IMR-90 (cell line): Measurements from ENCODE around the gene TRMT1L. TPM values are rescaled to one million over a fixed set of nuclear protein-coding genes. Genes with fewer than 3 reads are reported as not detected.

Experiments
- ATAC-seq: fragments of 200-7000 bp; cut with Tn5 transposase; 2 replicates; pipeline ENCODE4 v1.9.1; 2020; ENCODE audit warnings: low read depth, mild to moderate bottlenecking, moderate library complexity
- BruUV-seq: library from RNA; stranded (reverse); fragments of 400-500 nt; replicated peaks from 2 replicates; lab custom pipeline; 2021; lab: Mats Ljungman, UMichigan
- CTCF ChIA-PET: fragments of 300-600 bp; formaldehyde crosslinking; extraction: SDS; loops from one replicate; lab custom pipeline; 2021; ENCODE audit warnings: antibody characterized with exemption; lab: Yijun Ruan, JAX
- POLR2A ChIA-PET: fragments of 300-600 bp; sonication (Branson Sonifier 250); formaldehyde crosslinking; loops from one replicate; lab custom pipeline; 2022; ENCODE audit warnings: antibody characterized with exemption; ENCODE audit not compliant: unreplicated experiment; lab: Charles Lee
- DNase-seq: peaks from one replicate; pipeline ENCODE4 v3.0.0; 2013
- H2AFZ ChIP-seq: replicated peaks from 2 replicates; pipeline ENCODE3; 2013; ENCODE audit warnings: low read length, mild to moderate bottlenecking; ENCODE audit not compliant: poor library complexity
- H2AK5ac ChIP-seq: 2 replicates; pipeline ENCODE4 v1.6.1; 2013; ENCODE audit warnings: low read depth, low read length, inconsistent platforms
- H2AK9ac ChIP-seq: replicated peaks from 2 replicates; pipeline ENCODE3; 2013; ENCODE audit warnings: mild to moderate bottlenecking, low read depth, low read length, moderate library complexity; ENCODE audit not compliant: poor library complexity
- H2BK120ac ChIP-seq: 2 replicates; pipeline ENCODE4 v1.6.1; 2013; ENCODE audit warnings: low read depth, low read length, inconsistent platforms
- H2BK15ac ChIP-seq: 3 replicates; pipeline ENCODE4 v1.6.1; 2013; ENCODE audit warnings: low read depth, low read length, inconsistent platforms
- H2BK20ac ChIP-seq: 2 replicates; pipeline ENCODE4 v1.6.1; 2013; ENCODE audit warnings: low read depth, mild to moderate bottlenecking, inconsistent platforms, low read length, moderate library complexity
- H2BK5ac ChIP-seq: 2 replicates; pipeline ENCODE4 v1.6.1; 2013; ENCODE audit warnings: mild to moderate bottlenecking, low read depth, low read length, inconsistent platforms; ENCODE audit not compliant: poor library complexity, severe bottlenecking
- H3K14ac ChIP-seq: replicated peaks from 2 replicates; pipeline ENCODE4 v1.6.1; 2013; ENCODE audit warnings: low read depth, low read length, inconsistent platforms
- H3K18ac ChIP-seq: 2 replicates; pipeline ENCODE4 v1.6.1; 2013; ENCODE audit warnings: low read depth, low read length, control low read depth
- H3K23ac ChIP-seq: 2 replicates; pipeline ENCODE4 v1.6.1; 2013; ENCODE audit warnings: low read depth, low read length, inconsistent platforms
- H3K27ac ChIP-seq: 2 replicates; pipeline ENCODE4 v1.5.1; 2013; ENCODE audit warnings: mild to moderate bottlenecking, control low read depth, low read length; ENCODE audit not compliant: insufficient read depth
- H3K27me3 ChIP-seq: 2 replicates; pipeline ENCODE4 v1.6.1; 2013; ENCODE audit warnings: low read length; ENCODE audit not compliant: control insufficient read depth, insufficient read depth
- H3K36me3 ChIP-seq: 2 replicates; pipeline ENCODE4 v1.6.1; 2013; ENCODE audit warnings: low read length, mixed read lengths; ENCODE audit not compliant: control insufficient read depth, insufficient read depth
- H3K4ac ChIP-seq: 2 replicates; pipeline ENCODE4 v1.6.1; 2013; ENCODE audit warnings: low read depth, low read length, inconsistent platforms
- H3K4me1 ChIP-seq: 2 replicates; pipeline ENCODE4 v1.6.1; 2013; ENCODE audit warnings: low read length, mixed read lengths; ENCODE audit not compliant: control insufficient read depth, insufficient read depth
- H3K4me2 ChIP-seq: 2 replicates; pipeline ENCODE4 v1.6.1; 2013; ENCODE audit warnings: low read depth, mild to moderate bottlenecking, control low read depth, low read length, moderate library complexity
- H3K4me3 ChIP-seq: 2 replicates; pipeline ENCODE4 v1.5.1; 2013; ENCODE audit warnings: low read depth, mild to moderate bottlenecking, control low read depth, low read length, moderate library complexity; ENCODE audit not compliant: insufficient read depth
- H3K56ac ChIP-seq: 2 replicates; pipeline ENCODE4 v1.6.1; 2013; ENCODE audit warnings: low read length, inconsistent platforms; ENCODE audit not compliant: insufficient read depth; ENCODE audit errors: extremely low read depth
- H3K79me1 ChIP-seq, 2 experiments: 2 replicates each; pipeline ENCODE4 v1.6.1; 2013; ENCODE audit warnings: low read length in 2 of 2, inconsistent platforms in 1 of 2, low read depth in 1 of 2
- H3K9ac ChIP-seq: 2 replicates; pipeline ENCODE4 v1.6.1; 2013; ENCODE audit warnings: low read depth, low read length, control low read depth
- H3K9me1 ChIP-seq: 2 replicates; pipeline ENCODE4 v1.6.1; 2013; ENCODE audit warnings: low read length, inconsistent platforms; ENCODE audit not compliant: insufficient read depth
- H3K9me3 ChIP-seq: 2 replicates; pipeline ENCODE4 v1.6.1; 2013; ENCODE audit warnings: low read length; ENCODE audit not compliant: control insufficient read depth, insufficient read depth
- H4K20me1 ChIP-seq: 2 replicates; pipeline ENCODE4 v1.6.1; 2013; ENCODE audit warnings: low read length, inconsistent platforms; ENCODE audit not compliant: insufficient read depth
- H4K5ac ChIP-seq: 2 replicates; pipeline ENCODE4 v1.6.1; 2013; ENCODE audit warnings: mild to moderate bottlenecking, low read depth, low read length, control low read depth
- H4K8ac ChIP-seq, 2 experiments: 2 replicates each; pipeline ENCODE4 v1.6.1; 2013; ENCODE audit warnings: low read depth in 2 of 2, low read length in 2 of 2, control low read depth in 1 of 2, inconsistent platforms in 1 of 2
- H4K91ac ChIP-seq: 2 replicates; pipeline ENCODE4 v1.6.1; 2013; ENCODE audit warnings: low read depth, low read length, inconsistent platforms; ENCODE audit not compliant: insufficient read depth
- FOS ChIP-seq: fragments of 150-350 bp; IDR thresholded peaks from 2 replicates; pipeline ENCODE4 v1.6.1; 2016; ENCODE audit warnings: low read depth, low read length
- dilution Hi-C: fragments of 300-500 bp; cut with HindIII; formaldehyde crosslinking; loops from one replicate; pipeline ENCODE4 v1.14.3; 2018; ENCODE audit warnings: low sequenced_read_pairs; ENCODE audit not compliant: unreplicated experiment
- in situ Hi-C: fragments of 300-500 bp; cut with MboI; formaldehyde crosslinking; loops from 3 replicates; pipeline ENCODE4 v1.14.3; 2019; ENCODE audit warnings: low sequenced_read_pairs, inconsistent platforms, mixed read lengths
- intact Hi-C: fragments of 100-400 bp; cut with micrococcal nuclease; formaldehyde crosslinking; loops from 2 replicates; pipeline ENCODE4 v1.10.0; 2022
- polyA plus RNA-seq, 3 experiments: library from polyadenylated mRNA; depleted of rRNA; stranded (reverse); fragments of >200 nt; gene quantifications; 2 replicates each; pipeline ENCODE4 v1.2.3, GENCODE V29; 2012; ENCODE audit warnings: low replicate concordance in 1 of 3
- total RNA-seq: library from RNA; depleted of rRNA; stranded (reverse); fragments of >200 nt; gene quantifications from 2 replicates; pipeline ENCODE4 v1.2.3, GENCODE V29; 2012

Gene TRMT1L
- total and polyA plus RNA-seq, 2 of the 4 experiments (the other 2 are of a cell fraction) = 11.0 to 21.9 TPM

DNA sequence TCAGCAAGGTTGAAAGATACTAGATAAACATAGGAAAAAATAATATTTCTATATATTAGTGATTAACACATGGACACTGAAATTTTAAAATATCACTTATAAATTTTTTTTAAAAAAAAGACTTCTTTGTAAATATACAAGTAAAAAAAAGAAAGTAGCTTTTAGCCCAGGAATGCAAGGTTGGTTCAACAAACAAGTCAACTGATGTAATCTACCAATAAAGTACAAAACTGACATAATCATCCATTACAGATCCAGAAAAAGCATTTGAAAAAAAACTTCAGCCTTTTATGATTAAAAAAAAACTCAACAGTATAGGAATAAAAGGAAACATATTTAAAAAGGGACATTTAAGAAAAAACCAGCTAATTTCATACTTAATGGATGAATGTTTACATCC, 48.4 kb downstream of the TRMT1L start:
- CTCF ChIA-PET = interaction anchor here (0.6 kb wide), 1 partner anchor 1041 kb away, joined by 6 read pairs; no protein-coding TSS in a partner anchor
- Histone ChIP-seq H3K4me1 (no peaks in the 10 kb centered on the region), H2AFZ (no peak overlapping the region), H2BK15ac (no peak overlapping the region), H3K9me1 (no peaks in the 10 kb centered on the region), H2BK5ac (no peak overlapping the region), H3K9ac (no peak overlapping the region), H2BK120ac (no peak overlapping the region), H4K20me1 (no peaks in the 10 kb centered on the region), H3K27ac (no peak overlapping the region), H3K4me3 (no peak overlapping the region), H3K4me2 (no peak overlapping the region), H3K14ac (no peak overlapping the region), H3K56ac (no peak overlapping the region), H2AK5ac (no peak overlapping the region), H3K9me3 (peaks cover 10% of the 10 kb centered on the region), H4K8ac (no peak overlapping the region), H2BK20ac (no peak overlapping the region), H2AK9ac (no peak overlapping the region), H3K18ac (no peak overlapping the region), H3K27me3 (no peaks in the 10 kb centered on the region), H3K23ac (no peak overlapping the region), H4K5ac (no peak overlapping the region), H3K36me3 (no peaks in the 10 kb centered on the region; the same call in 1 of the 2 replicates), H3K79me1 (no peaks in the 10 kb centered on the region), H4K91ac (no peak overlapping the region), H3K4ac (no peak overlapping the region)
- in situ Hi-C loops (no loop called here), intact Hi-C loops (loop anchor here (5.0 kb wide), 1 partner anchor 34 kb away; no protein-coding TSS in a partner anchor), dilution Hi-C loops (no loop called here)
- DNase-seq = peak; percentile 13
- TF ChIP-seq FOS = no peak
- no TSS peak for BruUV-seq
- ATAC-seq = no peak
- POLR2A ChIA-PET = no interaction called here
